Activated CD8-positive, alpha-beta memory T cell treated with anti-CD3 and anti-CD28 coated beads, Interleukin-2, amount 50 U/mL, for 1 hour (primary cell): ENCODE measurements around the gene MAEA.

Experiments
- DNase-seq: peaks from one replicate; pipeline ENCODE4 v3.0.0-alpha.2; 2020; ENCODE audit errors: extremely low read depth

MAEA gene

GRCh38 chr4:1300466-1301455, 11.1 kb downstream of the MAEA start:
- no peak for DNase-seq

GRCh38 chr4:1302159-1302558, 12.5 kb downstream of the MAEA start:
- DNase-seq, result no peak

DNA sequence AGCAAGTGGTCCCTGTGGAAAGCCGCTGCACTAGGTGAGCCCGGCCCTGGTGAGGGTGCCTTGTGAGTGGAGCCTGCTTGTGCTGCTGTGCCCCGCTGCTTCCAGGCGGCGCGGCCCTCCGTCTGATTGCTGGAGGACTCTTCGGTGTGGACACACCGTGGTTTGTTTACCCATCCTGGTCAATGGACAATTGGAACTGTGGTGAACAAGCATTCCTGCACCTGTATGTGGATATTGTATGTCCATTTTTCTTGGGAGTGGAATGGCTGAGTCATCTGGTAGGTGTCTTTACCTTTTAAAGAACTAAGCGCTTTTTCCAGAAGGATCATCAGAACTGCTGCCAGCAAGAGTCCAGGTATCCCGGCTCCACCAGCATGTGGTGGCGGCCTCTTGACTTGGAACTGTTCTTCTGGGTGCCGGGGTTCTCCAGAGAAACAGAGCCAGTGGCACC, 15.6 kb downstream of the MAEA start:
- no peak for DNase-seq

- DNase-seq, result no peak
These were observed 16.2 kb downstream of the MAEA start for GRCh38 chr4:1305781-1306455.

DNA sequence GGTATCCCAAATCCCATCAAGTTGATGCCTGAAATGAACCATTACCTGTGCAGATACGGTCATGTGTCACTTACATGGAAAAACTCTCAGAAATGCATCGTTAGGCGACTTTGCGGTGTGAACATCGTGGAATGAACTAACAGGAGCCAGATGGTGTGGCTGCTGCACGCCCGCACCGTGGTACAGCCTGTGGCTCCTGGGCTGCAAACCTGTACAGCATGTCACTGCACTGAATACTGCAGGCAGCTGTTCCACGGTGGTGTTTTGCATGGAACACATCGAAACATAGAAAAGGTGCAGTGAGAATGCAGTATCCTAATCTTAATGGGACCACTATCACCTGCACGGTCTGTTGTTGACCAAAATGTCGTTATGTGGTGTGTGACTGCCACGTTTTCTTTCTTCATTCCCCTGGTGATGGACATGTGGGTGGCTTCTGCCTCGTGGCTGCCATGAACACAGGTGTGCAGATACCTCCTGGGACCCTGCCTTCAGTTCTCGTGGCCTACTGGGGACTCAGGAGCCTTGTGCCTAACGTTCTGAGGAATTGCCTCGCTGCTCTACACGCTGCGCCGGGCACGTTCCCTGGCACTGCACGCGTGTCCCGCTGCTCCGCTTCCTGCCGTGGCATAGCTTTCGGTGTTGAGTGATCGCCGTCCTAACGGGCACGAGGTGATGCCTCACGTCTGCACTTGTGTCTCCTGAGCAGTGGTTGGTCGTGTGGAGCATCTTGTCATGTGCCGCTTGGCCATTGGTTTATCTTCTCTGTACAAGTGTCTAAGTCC, 18.5 kb downstream of the MAEA start:
- DNase-seq, result no peak

DNA sequence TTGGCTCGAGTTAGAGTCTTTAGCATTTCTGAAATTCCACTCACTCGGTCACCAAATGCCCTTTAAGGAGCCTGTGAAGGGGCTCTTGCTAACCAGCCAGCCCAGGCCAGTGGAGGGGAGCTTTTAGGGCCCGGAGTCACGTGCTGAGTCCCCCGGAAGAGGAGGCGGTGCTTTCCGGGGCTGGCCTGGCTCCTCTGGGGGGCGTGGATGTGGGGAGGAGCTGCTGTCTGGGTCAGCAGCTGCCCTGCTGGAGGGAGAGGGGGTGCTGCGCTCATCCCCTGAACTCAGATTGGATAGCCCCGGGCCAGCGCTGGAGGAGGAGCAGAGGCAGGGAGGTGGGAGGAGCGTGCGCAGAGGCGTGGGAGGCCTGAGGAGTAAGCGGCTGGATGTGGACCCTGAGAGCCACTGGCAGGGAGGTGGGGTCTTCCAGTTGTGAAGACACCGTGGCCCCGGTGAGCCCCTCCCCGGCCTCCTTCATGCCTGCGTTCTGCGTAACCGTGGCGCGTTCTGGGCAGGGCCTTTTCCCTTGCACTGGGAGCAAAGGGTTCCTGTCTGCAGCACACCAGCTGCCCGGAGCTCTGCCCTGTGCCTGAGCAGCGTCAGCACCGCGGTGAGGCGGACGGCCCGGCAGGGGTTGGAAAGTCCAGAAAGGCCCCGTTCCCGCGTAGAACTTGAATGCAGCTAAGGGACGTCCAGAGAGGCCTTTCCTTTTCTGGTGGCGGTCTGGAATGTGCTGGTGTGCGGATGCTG, 19.7 kb downstream of the MAEA start:
- DNase-seq, result no peak

- DNase-seq, result no peak
These were observed 20.5 kb downstream of the MAEA start for GRCh38 chr4:1310031-1310795.

DNA sequence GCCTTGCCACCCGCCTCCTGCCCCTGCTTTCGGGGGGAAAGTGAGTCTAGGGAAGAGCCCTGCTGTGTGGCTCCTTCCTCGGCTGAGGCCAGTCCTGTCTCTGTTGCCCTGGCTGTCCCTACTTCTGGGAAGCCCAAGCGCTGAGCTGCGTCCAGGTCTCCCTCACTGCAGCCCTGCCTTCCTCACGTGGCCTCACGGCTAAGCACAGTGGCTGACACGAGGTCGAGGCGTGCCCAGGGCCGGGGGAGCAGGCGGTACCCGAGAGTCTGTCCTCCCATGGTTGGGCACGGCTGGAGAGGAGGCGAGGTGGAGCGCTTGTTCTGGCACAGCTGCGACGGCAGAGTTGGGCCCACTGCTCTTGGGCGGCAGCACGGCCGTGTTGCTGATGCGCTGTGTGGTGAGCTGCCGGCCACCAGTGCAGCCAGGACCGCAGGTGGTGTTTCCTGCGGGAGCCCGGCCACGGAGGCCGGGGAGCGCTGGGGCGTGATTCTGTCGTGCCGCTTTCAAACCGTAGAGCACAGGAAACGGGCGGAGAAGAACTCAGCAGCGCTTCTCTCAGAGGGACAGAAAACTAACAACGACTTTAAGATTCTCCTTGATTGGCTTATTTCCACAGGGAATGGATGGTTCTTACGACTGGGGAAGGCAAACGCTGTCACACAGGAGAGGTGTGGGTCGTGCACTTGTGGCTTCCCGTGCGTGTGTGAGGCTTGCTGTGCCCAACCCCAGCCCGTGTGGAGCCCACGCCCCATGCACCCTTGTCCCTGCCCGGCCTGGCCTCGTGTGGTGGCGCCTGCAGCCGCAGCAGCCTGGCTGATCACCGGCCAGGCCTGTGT, 21.3 kb downstream of the MAEA start:
- no peak for DNase-seq

DNA sequence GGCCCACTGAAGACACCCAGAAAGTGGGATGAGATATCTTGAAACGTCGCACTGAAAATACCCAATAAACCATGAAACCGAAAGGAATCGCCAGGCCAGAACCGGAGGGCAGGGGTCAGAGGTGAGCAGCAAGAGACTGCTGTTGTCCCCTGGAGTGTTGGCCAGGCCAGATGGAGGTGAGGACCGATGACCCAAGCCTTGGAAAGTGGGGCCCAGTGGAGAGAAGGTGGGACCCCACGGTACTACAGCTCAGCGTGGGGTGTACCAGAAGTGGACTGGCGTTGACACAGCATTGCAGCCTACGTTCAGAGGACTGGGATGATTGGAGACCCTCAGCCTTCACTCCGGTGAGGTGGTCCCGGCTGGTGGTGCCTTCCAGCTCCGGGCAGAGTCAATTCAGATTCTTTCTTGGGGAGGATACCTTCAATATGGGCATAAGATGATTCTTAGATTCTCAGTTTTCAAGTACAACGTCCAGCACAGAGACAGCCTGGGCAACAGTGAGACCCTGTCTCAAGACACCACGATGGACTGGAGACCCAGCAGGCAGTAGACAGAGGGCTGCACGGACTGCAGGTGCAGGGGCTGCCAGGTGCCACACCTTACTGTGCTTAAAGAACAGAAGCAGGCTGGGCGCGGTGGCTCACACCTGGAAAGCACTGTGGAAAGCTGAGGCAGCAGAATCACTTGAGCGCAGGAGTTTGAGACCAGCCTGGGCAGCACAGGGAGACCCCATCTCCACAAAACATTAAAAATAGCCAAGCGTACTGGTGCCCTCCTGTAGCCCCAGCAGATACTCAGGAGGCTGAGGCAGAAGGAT, 23.3 kb downstream of the MAEA start:
- no peak for DNase-seq

GRCh38 chr4:1315306-1315705, 25.6 kb downstream of the MAEA start:
- DNase-seq, result no peak

GRCh38 chr4:1315836-1316536, 26.3 kb downstream of the MAEA start:
- no peak for DNase-seq

DNA sequence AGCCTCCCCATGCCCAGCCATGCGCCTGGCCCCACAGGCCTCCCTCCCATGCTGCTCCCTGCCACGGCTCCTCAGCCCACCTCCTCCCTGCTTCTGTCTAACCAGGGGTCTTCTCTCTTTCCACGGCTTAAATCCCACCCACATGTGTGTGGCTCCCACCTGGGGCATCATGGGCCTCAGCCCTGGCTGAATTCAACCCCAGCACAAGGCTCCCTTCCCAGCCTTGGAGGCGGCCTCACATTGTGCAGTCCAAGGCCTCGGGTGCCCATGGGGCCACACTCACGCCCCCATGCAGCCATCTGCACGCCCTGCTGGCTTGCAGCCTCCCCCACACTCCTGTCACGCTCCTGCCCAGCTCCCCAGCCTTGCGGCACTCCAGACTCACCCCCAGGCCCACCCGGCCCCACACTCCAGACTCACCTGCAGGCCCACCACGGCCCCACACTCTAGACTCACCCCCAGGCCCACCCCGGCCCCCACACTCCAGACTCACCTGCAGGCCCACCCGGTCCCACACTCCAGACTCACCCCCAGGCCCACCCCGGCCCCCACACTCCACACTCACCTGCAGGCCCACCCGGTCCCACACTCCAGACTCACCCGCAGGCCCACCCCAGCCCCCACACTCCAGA, 27.0 kb downstream of the MAEA start:
- no peak for DNase-seq

DNA sequence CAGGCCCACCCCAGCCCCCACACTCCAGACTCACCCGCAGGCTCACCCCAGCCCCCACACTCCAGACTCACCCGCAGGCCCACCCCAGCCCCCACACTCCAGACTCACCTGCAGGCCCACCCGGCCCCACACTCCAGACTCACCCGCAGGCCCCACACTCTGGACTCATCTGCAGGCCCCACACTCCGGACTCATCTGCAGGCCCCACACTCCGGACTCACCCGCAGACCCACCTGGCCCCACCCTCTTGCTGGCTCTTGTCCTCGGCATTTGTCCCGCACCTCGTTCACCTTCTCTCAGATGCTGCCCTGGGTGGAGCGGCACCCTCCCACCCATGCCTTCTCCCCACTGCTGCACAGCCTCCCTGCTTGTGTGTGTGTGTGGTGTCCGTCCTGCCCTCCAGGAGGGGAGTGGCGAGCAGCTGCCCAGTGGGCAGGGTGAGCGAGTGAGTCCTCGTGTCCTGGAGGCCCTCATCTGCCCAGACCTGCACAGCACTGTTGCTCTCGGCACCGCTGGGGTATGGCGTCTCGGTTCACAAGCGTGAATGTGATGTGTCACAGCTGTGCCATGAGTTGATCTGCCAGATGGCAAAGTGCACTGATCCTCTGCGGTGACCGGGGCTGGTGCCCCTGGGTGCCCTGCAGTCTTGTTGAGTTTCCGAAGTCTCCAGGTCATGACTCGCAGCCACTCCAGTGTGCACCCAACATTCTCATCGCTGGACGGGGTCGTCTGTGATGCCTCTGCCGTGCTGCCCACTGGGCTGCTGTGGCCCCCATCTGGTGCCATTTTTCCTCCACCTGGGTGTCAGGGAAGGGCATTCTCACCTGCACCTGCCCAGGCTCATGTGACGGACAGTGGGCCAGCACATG, 27.7 kb downstream of the MAEA start:
- DNase-seq, result no peak

DNA sequence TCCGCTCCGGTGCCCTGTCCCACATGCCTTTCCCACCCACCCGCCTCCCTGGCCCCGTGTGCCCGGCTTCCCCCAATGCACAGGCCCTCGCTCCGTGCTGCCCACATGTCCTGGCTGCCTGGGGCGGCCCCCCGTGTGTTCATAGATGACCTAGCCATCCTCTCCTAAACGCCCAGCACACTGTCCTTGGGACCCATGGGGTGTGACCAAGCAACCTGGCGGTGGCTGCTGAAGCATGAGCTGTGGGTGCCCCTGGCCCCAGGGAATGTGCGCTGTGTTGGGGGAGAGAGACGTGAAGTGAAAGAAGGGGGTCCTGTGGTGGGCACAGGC, 28.3 kb downstream of the MAEA start:
- no peak for DNase-seq

GRCh38 chr4:1318488-1319213, 29.0 kb downstream of the MAEA start:
- no peak for DNase-seq

DNA sequence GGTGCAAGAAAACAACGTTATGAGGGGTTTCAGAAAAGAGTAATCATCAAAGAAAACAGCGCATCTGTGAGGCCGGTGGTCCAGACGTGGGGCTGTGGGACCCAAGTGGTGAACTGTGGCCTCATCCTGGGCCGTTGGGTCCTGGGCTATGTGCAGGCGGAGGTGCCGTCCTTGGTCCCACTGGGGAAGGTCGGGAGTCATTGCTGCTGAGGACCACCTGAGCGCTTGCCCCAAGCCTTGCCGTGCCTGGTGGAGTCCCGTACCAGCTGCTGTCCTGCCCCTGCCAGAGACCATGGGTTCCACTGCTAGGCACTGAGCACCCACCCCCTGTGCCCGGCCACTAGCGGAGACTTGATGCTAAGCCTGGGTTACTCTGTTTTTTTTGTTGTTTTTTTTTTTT, 31.8 kb downstream of the MAEA start:
- no peak for DNase-seq
